Lower leg skin (tissue), 3 donors: ENCODE results near the gene SNAP29.

Experiments
- CTCF ChIP-seq, 3 donors: fragments of 450-650 bp; IDR thresholded peaks; one replicate each; pipeline ENCODE4 v1.5.1; 2016; ENCODE audit warnings: antibody characterized with exemption in 3 of 3, mild to moderate bottlenecking in 3 of 3, moderate library complexity in 2 of 3
- POLR2A ChIP-seq, 2 donors: fragments of 450-650 bp; IDR thresholded peaks; one replicate each; pipeline ENCODE4 v1.6.1; 2016 to 2017; ENCODE audit warnings: antibody characterized with exemption in 2 of 2, mild to moderate bottlenecking in 1 of 2, moderate library complexity in 1 of 2

GRCh38 chr22:20937794-20938671 is 79.2 kb downstream of the SNAP29 start:
- TF ChIP-seq CTCF (IDR thresholded peaks at IDR 0.05) (no peak), POLR2A (IDR thresholded peaks at IDR 0.05) (no peak)
